GM18526 (cell line): ENCODE measurements around the gene KIF17.

Source experiments
- POLR2A ChIP-seq: IDR thresholded peaks from 3 replicates; pipeline ENCODE4 v1.6.1; 2011; ENCODE audit not compliant: insufficient read length; ENCODE audit errors: extremely low read depth

KIF17 gene

GRCh38 chr1:20717452-20718342 is at the start of gene KIF17:
Gene KIF17, minus strand, starts transcription at chr1:20718007. Its CDS starts 301 bp downstream, at chr1:20717706.
- TF ChIP-seq POLR2A: no peak

GRCh38 chr1:20767271-20767670 is 49.5 kb upstream of the KIF17 start:
- TF ChIP-seq POLR2A: no peak

- no peak for TF ChIP-seq POLR2A
Measured at GRCh38 chr1:20763417-20763816, 45.6 kb upstream of the KIF17 start.

- no peak for TF ChIP-seq POLR2A
Measured at GRCh38 chr1:20760322-20760721, 42.5 kb upstream of the KIF17 start.

GRCh38 chr1:20753589-20753988 is 35.8 kb upstream of the KIF17 start:
- no peak for TF ChIP-seq POLR2A

GRCh38 chr1:20751462-20751990 is 33.7 kb upstream of the KIF17 start:
- TF ChIP-seq POLR2A: no peak

- TF ChIP-seq POLR2A: no peak
Measured at GRCh38 chr1:20742671-20743070, 24.9 kb upstream of the KIF17 start.

- TF ChIP-seq POLR2A: no peak
Measured at GRCh38 chr1:20740781-20741180, 23.0 kb upstream of the KIF17 start.

- no peak for TF ChIP-seq POLR2A
Measured at GRCh38 chr1:20739225-20739624, 21.4 kb upstream of the KIF17 start.

- TF ChIP-seq POLR2A: no peak
Measured at GRCh38 chr1:20735581-20736111, 17.8 kb upstream of the KIF17 start.

GRCh38 chr1:20733360-20733975 is 15.7 kb upstream of the KIF17 start:
- no peak for TF ChIP-seq POLR2A

GRCh38 chr1:20732588-20733359 is 15.0 kb upstream of the KIF17 start, which contains the start of gene SH2D5:
Gene SH2D5, minus strand, starts transcription at chr1:20732703. Its CDS starts 4,659 bp downstream, at chr1:20728044.
- TF ChIP-seq POLR2A: no peak

GRCh38 chr1:20732071-20732587 is 14.3 kb upstream of the KIF17 start:
- no peak for TF ChIP-seq POLR2A

GRCh38 chr1:20731057-20731991 is 13.5 kb upstream of the KIF17 start:
- no peak for TF ChIP-seq POLR2A

GRCh38 chr1:20730690-20731056 is 12.9 kb upstream of the KIF17 start:
- TF ChIP-seq POLR2A: no peak
